Upper lobe of left lung (tissue), 4 donors: ENCODE results near the gene EXOSC5.

Source experiments
- CTCF ChIP-seq, 6 experiments: fragments of 450-650 bp in 4 of 6; fragments of 200-600 bp in 2 of 6; sonication (generic) in 2 of 6; IDR thresholded peaks; one replicate each; pipeline ENCODE4 v1.5.1; 2016 to 2019; ENCODE audit warnings: antibody characterized with exemption in 6 of 6
- EP300 ChIP-seq, 4 donors: sonication (generic); formaldehyde crosslinking; IDR thresholded peaks; one replicate each; pipeline ENCODE4 v1.5.1; 2017; ENCODE audit warnings: antibody characterized with exemption in 4 of 4, control low read depth in 2 of 4
- POLR2AphosphoS5 ChIP-seq, 2 donors: sonication (generic); formaldehyde crosslinking; IDR thresholded peaks; one replicate each; pipeline ENCODE4 v1.5.1; 2017; ENCODE audit warnings: antibody characterized with exemption in 2 of 2

GRCh38 chr19:41401483-41401882, 4.3 kb upstream of the EXOSC5 start:
- TF ChIP-seq POLR2AphosphoS5 (IDR thresholded peaks at IDR 0.05) (no peak), CTCF (IDR thresholded peaks at IDR 0.05) (no peak), EP300 (IDR thresholded peaks at IDR 0.05) (no peak)
